ENCODE results near the gene FLNB.
A peak's percentile ranks its signal among the peaks of the same experiment; 100 is the strongest.

Gene FLNB

GRCh38 chr3:58158442-58159153 is 150.4 kb downstream of the FLNB start:
- Histone ChIP-seq H3K4me3 (ENCODE audit: low read length in 2 of 2) (no peak overlapping the region), H3K4me1 (ENCODE audit: control insufficient read depth, insufficient read depth, low read length) (peaks cover 12% of the 10 kb centered on the region), H3K27ac (ENCODE audit: low read length) (no peak overlapping the region)

GRCh38 chr3:58160399-58160798 is 152.2 kb downstream of the FLNB start:
- no peak overlapping the region for H3K9ac ChIP-seq (ENCODE audit: low read length in 2 of 2)
- peaks cover 18 to 54% of the 10 kb centered on the region in 2 donors for H3K36me3 ChIP-seq (ENCODE audit: control insufficient read depth in 2 of 2, insufficient read depth in 2 of 2, low read length in 2 of 2)
- no peaks in the 10 kb centered on the region for H3K9me3 ChIP-seq (ENCODE audit: control insufficient read depth in 2 of 2, low read length in 2 of 2)
- H3K27ac ChIP-seq (ENCODE audit: low read length): no peak overlapping the region
- peaks cover 29% of the 10 kb centered on the region for H3K4me1 ChIP-seq (ENCODE audit: control insufficient read depth, insufficient read depth, low read length)
- H3K27me3 ChIP-seq (ENCODE audit: control insufficient read depth in 1 of 2, insufficient read depth in 2 of 2, low read length in 2 of 2): no peaks in the 10 kb centered on the region
- no peak overlapping the region for H3K4me3 ChIP-seq (ENCODE audit: low read length in 2 of 2)

More at GRCh38 chr3:58158442-58159153, 150.4 kb downstream of the FLNB start:
- no peaks in the 10 kb centered on the region for H3K27me3 ChIP-seq (ENCODE audit: control insufficient read depth in 1 of 2, insufficient read depth in 2 of 2, low read length in 2 of 2)
- peaks cover 26 to 56% of the 10 kb centered on the region in 2 donors for H3K36me3 ChIP-seq (ENCODE audit: control insufficient read depth in 2 of 2, insufficient read depth in 2 of 2, low read length in 2 of 2)
- H3K9ac ChIP-seq (ENCODE audit: low read length in 2 of 2): no peak overlapping the region
- no peaks in the 10 kb centered on the region for H3K9me3 ChIP-seq (ENCODE audit: control insufficient read depth in 2 of 2, low read length in 2 of 2)

- Histone ChIP-seq H3K27ac (ENCODE audit: low read length) (no peak overlapping the region), H3K4me1 (ENCODE audit: control insufficient read depth, insufficient read depth, low read length) (peaks cover 36% of the 10 kb centered on the region), H3K4me3 (ENCODE audit: low read length in 2 of 2) (no peak overlapping the region), H3K27me3 (ENCODE audit: control insufficient read depth in 1 of 2, insufficient read depth in 2 of 2, low read length in 2 of 2) (no peaks in the 10 kb centered on the region), H3K36me3 (ENCODE audit: control insufficient read depth in 2 of 2, insufficient read depth in 2 of 2, low read length in 2 of 2) (peaks cover 14 to 45% of the 10 kb centered on the region in 2 donors), H3K9ac (ENCODE audit: low read length in 2 of 2) (no peak overlapping the region), H3K9me3 (ENCODE audit: control insufficient read depth in 2 of 2, low read length in 2 of 2) (no peaks in the 10 kb centered on the region)
Measured at GRCh38 chr3:58161435-58162398, 153.5 kb downstream of the FLNB start.

GRCh38 chr3:58163234-58163633 is 155.0 kb downstream of the FLNB start:
- Histone ChIP-seq H3K9ac (ENCODE audit: low read length in 2 of 2) (no peak overlapping the region), H3K27me3 (ENCODE audit: control insufficient read depth in 1 of 2, insufficient read depth in 2 of 2, low read length in 2 of 2) (no peaks in the 10 kb centered on the region), H3K4me1 (ENCODE audit: control insufficient read depth, insufficient read depth, low read length) (peaks cover 49% of the 10 kb centered on the region), H3K27ac (ENCODE audit: low read length) (peak overlapping the region; percentile 76), H3K4me3 (ENCODE audit: low read length in 2 of 2) (no peak overlapping the region), H3K36me3 (ENCODE audit: control insufficient read depth in 2 of 2, insufficient read depth in 2 of 2, low read length in 2 of 2) (peaks cover 5 to 38% of the 10 kb centered on the region in 2 donors), H3K9me3 (ENCODE audit: control insufficient read depth in 2 of 2, low read length in 2 of 2) (no peaks in the 10 kb centered on the region)

- Histone ChIP-seq H3K9me3 (ENCODE audit: control insufficient read depth in 2 of 2, low read length in 2 of 2) (no peaks in the 10 kb centered on the region), H3K27me3 (ENCODE audit: control insufficient read depth in 1 of 2, insufficient read depth in 2 of 2, low read length in 2 of 2) (no peaks in the 10 kb centered on the region), H3K4me3 (ENCODE audit: low read length in 2 of 2) (no peak overlapping the region), H3K4me1 (ENCODE audit: control insufficient read depth, insufficient read depth, low read length) (peaks cover 49% of the 10 kb centered on the region), H3K27ac (ENCODE audit: low read length) (peak overlapping the region; percentile 76), H3K36me3 (ENCODE audit: control insufficient read depth in 2 of 2, insufficient read depth in 2 of 2, low read length in 2 of 2) (peaks cover 5 to 41% of the 10 kb centered on the region in 2 donors), H3K9ac (ENCODE audit: low read length in 2 of 2) (peak overlapping the region in 1 of 2 donors; percentile 42)
Measured at GRCh38 chr3:58164199-58164879, 156.1 kb downstream of the FLNB start.

DNA sequence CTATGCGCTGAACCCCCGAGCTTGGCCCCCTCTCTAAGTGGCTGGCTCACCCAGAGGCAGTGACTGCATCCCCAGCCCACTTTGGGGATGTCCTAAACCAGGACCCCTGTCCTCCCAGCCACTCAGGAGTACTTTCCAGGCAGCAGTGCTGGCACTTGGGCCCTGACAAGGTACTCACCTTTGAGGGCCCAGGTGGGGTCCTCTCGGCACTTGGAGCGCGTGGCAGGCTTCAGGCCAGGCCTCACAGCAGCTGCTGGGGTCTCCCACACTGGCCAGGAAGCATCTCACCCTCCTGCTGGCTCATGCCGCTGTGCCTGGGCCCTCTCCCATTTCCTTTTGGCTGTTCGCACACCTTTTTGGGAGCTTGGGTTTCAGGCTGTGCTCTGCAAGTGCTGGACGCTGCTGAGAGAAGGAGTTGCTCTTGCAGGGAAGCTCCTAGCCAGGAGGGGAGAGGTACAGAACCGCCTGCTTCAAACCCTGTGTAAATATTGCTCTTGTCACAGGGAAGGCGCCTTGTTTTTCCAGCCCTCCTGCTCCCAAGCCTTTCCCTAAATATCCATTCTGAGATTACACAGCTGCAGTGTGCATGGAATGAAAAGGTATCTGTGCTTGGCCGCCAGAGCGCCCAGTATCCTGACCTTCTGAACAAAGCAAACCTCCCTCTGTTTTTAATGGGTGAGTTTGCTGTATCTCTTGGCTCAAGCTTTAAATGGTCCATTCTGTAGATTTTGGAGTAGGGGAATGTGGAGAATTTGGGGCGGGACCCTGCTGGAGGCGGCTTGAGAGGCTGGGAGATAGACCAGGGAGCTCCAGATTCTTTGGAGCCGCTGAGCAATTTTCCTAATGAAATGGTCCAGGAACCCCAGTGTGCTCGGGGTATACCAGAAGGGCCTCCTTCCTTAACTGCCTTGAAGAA is 156.9 kb downstream of the FLNB start:
- Histone ChIP-seq H3K4me3 (ENCODE audit: low read length in 2 of 2) (peak overlapping the region in 1 of 2 donors; percentile 52), H3K4me1 (ENCODE audit: control insufficient read depth, insufficient read depth, low read length) (peaks cover 44% of the 10 kb centered on the region), H3K9me3 (ENCODE audit: control insufficient read depth in 2 of 2, low read length in 2 of 2) (no peaks in the 10 kb centered on the region), H3K36me3 (ENCODE audit: control insufficient read depth in 2 of 2, insufficient read depth in 2 of 2, low read length in 2 of 2) (peaks cover 9 to 44% of the 10 kb centered on the region in 2 donors), H3K27me3 (ENCODE audit: control insufficient read depth in 1 of 2, insufficient read depth in 2 of 2, low read length in 2 of 2) (no peaks in the 10 kb centered on the region), H3K9ac (ENCODE audit: low read length in 2 of 2) (peak overlapping the region in 1 of 2 donors; percentile 42), H3K27ac (ENCODE audit: low read length) (peak overlapping the region; percentile 76)

- no peaks in the 10 kb centered on the region for H3K27me3 ChIP-seq (ENCODE audit: control insufficient read depth in 1 of 2, insufficient read depth in 2 of 2, low read length in 2 of 2)
- peaks cover 37% of the 10 kb centered on the region for H3K4me1 ChIP-seq (ENCODE audit: control insufficient read depth, insufficient read depth, low read length)
- H3K4me3 ChIP-seq (ENCODE audit: low read length in 2 of 2): no peak overlapping the region
- no peak overlapping the region for H3K9ac ChIP-seq (ENCODE audit: low read length in 2 of 2)
- H3K27ac ChIP-seq (ENCODE audit: low read length): no peak overlapping the region
- H3K36me3 ChIP-seq (ENCODE audit: control insufficient read depth in 2 of 2, insufficient read depth in 2 of 2, low read length in 2 of 2): peaks cover 14 to 36% of the 10 kb centered on the region in 2 donors
- no peaks in the 10 kb centered on the region for H3K9me3 ChIP-seq (ENCODE audit: control insufficient read depth in 2 of 2, low read length in 2 of 2)
Measured at GRCh38 chr3:58167431-58168351, 159.5 kb downstream of the FLNB start.

- no peaks in the 10 kb centered on the region for H3K27me3 ChIP-seq (ENCODE audit: control insufficient read depth in 1 of 2, insufficient read depth in 2 of 2, low read length in 2 of 2)
- peaks cover 14 to 29% of the 10 kb centered on the region in 2 donors for H3K36me3 ChIP-seq (ENCODE audit: control insufficient read depth in 2 of 2, insufficient read depth in 2 of 2, low read length in 2 of 2)
- no peak overlapping the region for H3K27ac ChIP-seq (ENCODE audit: low read length)
- peaks cover 37% of the 10 kb centered on the region for H3K4me1 ChIP-seq (ENCODE audit: control insufficient read depth, insufficient read depth, low read length)
- no peak overlapping the region for H3K4me3 ChIP-seq (ENCODE audit: low read length in 2 of 2)
- H3K9me3 ChIP-seq (ENCODE audit: control insufficient read depth in 2 of 2, low read length in 2 of 2): no peaks in the 10 kb centered on the region
- no peak overlapping the region for H3K9ac ChIP-seq (ENCODE audit: low read length in 2 of 2)
Measured at GRCh38 chr3:58168498-58168897, 160.3 kb downstream of the FLNB start.

DNA sequence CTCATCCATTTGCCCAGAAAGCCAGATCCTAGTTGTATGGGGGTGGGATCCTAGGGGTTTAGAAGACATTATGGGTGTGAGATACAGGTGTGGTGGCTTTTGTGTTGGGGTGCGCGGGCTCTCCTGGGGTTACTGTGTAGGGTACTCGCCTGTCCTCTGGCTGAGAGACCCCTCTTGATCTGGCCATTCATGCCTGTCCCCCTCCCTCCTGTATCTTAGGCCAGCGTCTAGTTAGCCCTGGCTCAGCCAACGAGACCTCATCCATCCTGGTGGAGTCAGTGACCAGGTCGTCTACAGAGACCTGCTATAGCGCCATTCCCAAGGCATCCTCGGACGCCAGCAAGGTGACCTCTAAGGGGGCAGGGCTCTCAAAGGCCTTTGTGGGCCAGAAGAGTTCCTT is 161.1 kb downstream of the FLNB start:
- Histone ChIP-seq H3K4me1 (ENCODE audit: control insufficient read depth, insufficient read depth, low read length) (peaks cover 31% of the 10 kb centered on the region), H3K36me3 (ENCODE audit: control insufficient read depth in 2 of 2, insufficient read depth in 2 of 2, low read length in 2 of 2) (peaks cover 14 to 24% of the 10 kb centered on the region in 2 donors), H3K4me3 (ENCODE audit: low read length in 2 of 2) (no peak overlapping the region), H3K9me3 (ENCODE audit: control insufficient read depth in 2 of 2, low read length in 2 of 2) (no peaks in the 10 kb centered on the region), H3K9ac (ENCODE audit: low read length in 2 of 2) (no peak overlapping the region), H3K27ac (ENCODE audit: low read length) (no peak overlapping the region), H3K27me3 (ENCODE audit: control insufficient read depth in 1 of 2, insufficient read depth in 2 of 2, low read length in 2 of 2) (no peaks in the 10 kb centered on the region)

Measured in stomach smooth muscle (tissue), 2 donors.